Neuronal stem cell (in vitro differentiated cells): ENCODE results near the gene UFD1.

Experiments used
- DNase-seq: peaks from one replicate; pipeline ENCODE4 v3.0.0-alpha.2; 2013; ENCODE audit warnings: low spot score
- H2AFZ ChIP-seq: one replicate; pipeline ENCODE4 v1.6.1; 2013; ENCODE audit warnings: mild to moderate bottlenecking, low read length, inconsistent platforms
- H2AK5ac ChIP-seq: 2 replicates; pipeline ENCODE4 v1.6.1; 2013; ENCODE audit warnings: low read depth, mild to moderate bottlenecking, inconsistent platforms, low read length, moderate library complexity, mixed read lengths
- H2BK120ac ChIP-seq: 2 replicates; pipeline ENCODE4 v1.6.1; 2013; ENCODE audit warnings: low read depth, mild to moderate bottlenecking, inconsistent platforms, low read length, moderate library complexity, mixed read lengths
- H2BK12ac ChIP-seq: one replicate; pipeline ENCODE4 v1.6.1; 2013; ENCODE audit warnings: low read length, inconsistent platforms
- H2BK15ac ChIP-seq: 2 replicates; pipeline ENCODE4 v1.6.1; 2013; ENCODE audit warnings: mild to moderate bottlenecking, low read length, inconsistent platforms, mixed read lengths
- H2BK5ac ChIP-seq: one replicate; pipeline ENCODE4 v1.6.1; 2013; ENCODE audit warnings: inconsistent platforms, mild to moderate bottlenecking, low read length, moderate library complexity
- H3K14ac ChIP-seq: one replicate; pipeline ENCODE4 v1.6.1; 2013; ENCODE audit warnings: low read length, inconsistent platforms
- H3K18ac ChIP-seq: 2 replicates; pipeline ENCODE4 v1.6.1; 2013; ENCODE audit warnings: low read length, inconsistent platforms
- H3K23ac ChIP-seq: 2 replicates; pipeline ENCODE4 v1.6.1; 2013; ENCODE audit warnings: low read depth, mild to moderate bottlenecking, mixed read lengths, low read length, inconsistent platforms; ENCODE audit not compliant: poor library complexity
- H3K27ac ChIP-seq: replicated peaks from 3 replicates; pipeline ENCODE4 v1.5.1; 2013; ENCODE audit warnings: low read length, inconsistent platforms
- H3K27me3 ChIP-seq, 3 experiments: 2 replicates each; pipeline ENCODE4 v1.6.1; 2013; ENCODE audit warnings: low read length in 3 of 3, mild to moderate bottlenecking in 2 of 3, inconsistent platforms in 1 of 3, low read depth in 1 of 3, mixed read lengths in 1 of 3, moderate library complexity in 1 of 3; ENCODE audit not compliant: control insufficient read depth in 3 of 3, insufficient read depth in 3 of 3
- H3K36me3 ChIP-seq, 2 donors: replicated peaks in 1 of 2; 2 replicates each; pipeline ENCODE4 v1.6.1; 2013; ENCODE audit warnings: low read length in 2 of 2; ENCODE audit not compliant: control insufficient read depth in 2 of 2, insufficient read depth in 2 of 2
- H3K4ac ChIP-seq: 2 replicates; pipeline ENCODE4 v1.6.1; 2013; ENCODE audit warnings: inconsistent platforms, mild to moderate bottlenecking, low read length, moderate library complexity
- H3K4me1 ChIP-seq, 2 donors: 1 replicate in 1 of 2; 2 replicates in 1 of 2; pipeline ENCODE4 v1.6.1; 2013; ENCODE audit warnings: low read length in 2 of 2, low read depth in 1 of 2; ENCODE audit not compliant: control insufficient read depth in 2 of 2, insufficient read depth in 1 of 2
- H3K4me2 ChIP-seq: one replicate; pipeline ENCODE4 v1.6.1; 2013; ENCODE audit warnings: mild to moderate bottlenecking, low read length, inconsistent platforms; ENCODE audit not compliant: insufficient read depth, poor library complexity, severe bottlenecking
- H3K4me3 ChIP-seq, 2 donors: 2 replicates each; pipeline ENCODE4 v1.5.1; 2013; ENCODE audit warnings: low read length in 2 of 2, mild to moderate bottlenecking in 2 of 2, inconsistent platforms in 1 of 2, moderate library complexity in 1 of 2
- H3K79me1 ChIP-seq: one replicate; pipeline ENCODE4 v1.6.1; 2013; ENCODE audit warnings: low read depth, mild to moderate bottlenecking, inconsistent platforms, low read length, moderate library complexity
- H3K9ac ChIP-seq: one replicate; pipeline ENCODE4 v1.6.1; 2013; ENCODE audit warnings: mild to moderate bottlenecking, low read depth, low read length, inconsistent platforms; ENCODE audit not compliant: poor library complexity
- H3K9me3 ChIP-seq, 2 donors: replicated peaks in 1 of 2; 2 replicates each; pipeline versions ENCODE3 to v1.6.1; 2013; ENCODE audit warnings: low read length in 2 of 2, mild to moderate bottlenecking in 2 of 2, inconsistent platforms in 1 of 2, low read depth in 1 of 2, mixed read lengths in 1 of 2, moderate library complexity in 1 of 2; ENCODE audit not compliant: control insufficient read depth in 2 of 2, insufficient read depth in 1 of 2
- H4K8ac ChIP-seq: one replicate; pipeline ENCODE4 v1.6.1; 2013; ENCODE audit warnings: low read depth, mild to moderate bottlenecking, inconsistent platforms, low read length, moderate library complexity
- H4K91ac ChIP-seq: one replicate; pipeline ENCODE4 v1.6.1; 2013; ENCODE audit warnings: low read length, low read depth, mild to moderate bottlenecking, inconsistent platforms; ENCODE audit not compliant: poor library complexity
- WGBS, 2 donors: extraction: QIAGEN DNeasy Blood & Tissue Kit; methylation state at CpG; one replicate each; pipeline ENCODE4 v1.1.7; 2013; ENCODE audit warnings: missing lambda C conversion rate in 2 of 2, mixed read lengths in 1 of 2; ENCODE audit not compliant: insufficient read length in 2 of 2, insufficient replicate concordance in 1 of 2; ENCODE audit errors: extremely low coverage in 2 of 2; 5-methylcytosine and 5-hydroxymethylcytosine counted together

Gene UFD1

GRCh38 chr22:19467912-19468311 lies 11.1 kb downstream of the UFD1 start:
- H3K4me2 ChIP-seq: no peak overlapping the region

GRCh38 chr22:19466848-19467752 lies 11.9 kb downstream of the UFD1 start:
- H3K27ac ChIP-seq: no peak overlapping the region
- peaks cover 0 to 2% of the 10 kb centered on the region in 2 donors for H3K4me1 ChIP-seq
- no peak overlapping the region for H3K14ac ChIP-seq
- H2BK5ac ChIP-seq: no peak overlapping the region
- peaks cover 0 to 3% of the 10 kb centered on the region in 2 donors for H3K9me3 ChIP-seq
- H3K4me3 ChIP-seq: no peak overlapping the region
- H3K18ac ChIP-seq: no peak overlapping the region
- H2BK15ac ChIP-seq: no peak overlapping the region
- peaks cover 62 to 100% of the 10 kb centered on the region in 2 donors for H3K36me3 ChIP-seq
- WGBS, 2 donors: no CpG with 5 or more reads among the region's 9 CpGs
- H4K8ac ChIP-seq: no peak overlapping the region
- no peak overlapping the region for H3K23ac ChIP-seq
- no peak overlapping the region for H3K9ac ChIP-seq
- DNase-seq: no peak
- no peak overlapping the region for H2BK120ac ChIP-seq
- no peak overlapping the region for H2BK12ac ChIP-seq
- no peak overlapping the region for H3K4me2 ChIP-seq
- H4K91ac ChIP-seq: no peak overlapping the region
- no peak overlapping the region for H2AK5ac ChIP-seq
- no peak overlapping the region for H3K4ac ChIP-seq
- H2AFZ ChIP-seq: no peak overlapping the region
- H3K79me1 ChIP-seq: peaks cover 2% of the 10 kb centered on the region
- no peaks in the 10 kb centered on the region for H3K27me3 ChIP-seq

More at GRCh38 chr22:19467912-19468311, 11.1 kb downstream of the UFD1 start:
- H3K23ac ChIP-seq: no peak overlapping the region
- no peak overlapping the region for H3K27ac ChIP-seq
- H3K9me3 ChIP-seq: peaks cover 0 to 3% of the 10 kb centered on the region in 2 donors
- no peak overlapping the region for H4K91ac ChIP-seq
- H2AK5ac ChIP-seq: no peak overlapping the region
- H3K14ac ChIP-seq: no peak overlapping the region
- no peak for DNase-seq
- no peak overlapping the region for H3K9ac ChIP-seq
- no peak overlapping the region for H4K8ac ChIP-seq
- no peak overlapping the region for H2AFZ ChIP-seq
- no CpG with 5 or more reads among the region's 6 CpGs for WGBS, 2 donors
- H3K79me1 ChIP-seq: peaks cover 6% of the 10 kb centered on the region
- no peak overlapping the region for H3K18ac ChIP-seq
- H3K27me3 ChIP-seq: no peaks in the 10 kb centered on the region
- H2BK12ac ChIP-seq: no peak overlapping the region
- H3K4ac ChIP-seq: no peak overlapping the region
- no peak overlapping the region for H2BK120ac ChIP-seq
- no peak overlapping the region for H3K4me3 ChIP-seq
- peaks cover 0 to 2% of the 10 kb centered on the region in 2 donors for H3K4me1 ChIP-seq
- H2BK5ac ChIP-seq: no peak overlapping the region
- no peak overlapping the region for H2BK15ac ChIP-seq
- peaks cover 67 to 100% of the 10 kb centered on the region in 2 donors for H3K36me3 ChIP-seq

- no peaks in the 10 kb centered on the region for H3K27me3 ChIP-seq
- no peak overlapping the region for H3K27ac ChIP-seq
- H3K36me3 ChIP-seq: peaks cover 55 to 99% of the 10 kb centered on the region in 2 donors
Observed at GRCh38 chr22:19466126-19466716, 12.8 kb downstream of the UFD1 start.

GRCh38 chr22:19464975-19465374 lies 14.0 kb downstream of the UFD1 start:
- no peak overlapping the region for H2AK5ac ChIP-seq
- H3K18ac ChIP-seq: no peak overlapping the region
- no peak overlapping the region for H2BK120ac ChIP-seq
- no peak overlapping the region for H3K27ac ChIP-seq
- no peak overlapping the region for H4K91ac ChIP-seq
- no peak overlapping the region for H4K8ac ChIP-seq
- H3K4me3 ChIP-seq: no peak overlapping the region
- H3K36me3 ChIP-seq: peaks cover 48 to 99% of the 10 kb centered on the region in 2 donors
- WGBS, 2 donors: no CpG with 5 or more reads among the region's 4 CpGs
- H3K9ac ChIP-seq: no peak overlapping the region
- no peak overlapping the region for H3K23ac ChIP-seq
- no peak overlapping the region for H3K4ac ChIP-seq
- H3K14ac ChIP-seq: no peak overlapping the region
- no peak for DNase-seq
- H3K27me3 ChIP-seq: no peaks in the 10 kb centered on the region
- no peak overlapping the region for H2BK15ac ChIP-seq
- no peak overlapping the region for H3K4me2 ChIP-seq
- H3K9me3 ChIP-seq: peaks cover 0 to 3% of the 10 kb centered on the region in 2 donors
- H2AFZ ChIP-seq: no peak overlapping the region
- H2BK5ac ChIP-seq: no peak overlapping the region
- H3K79me1 ChIP-seq: peaks cover 2% of the 10 kb centered on the region
- H3K4me1 ChIP-seq: peaks cover 0 to 2% of the 10 kb centered on the region in 2 donors
- H2BK12ac ChIP-seq: no peak overlapping the region

More at GRCh38 chr22:19466126-19466716, 12.8 kb downstream of the UFD1 start:
- no peak overlapping the region for H3K4me2 ChIP-seq
- H2AK5ac ChIP-seq: no peak overlapping the region
- no peak overlapping the region for H2BK5ac ChIP-seq
- H2AFZ ChIP-seq: no peak overlapping the region
- no CpG with 5 or more reads among the region's 14 CpGs for WGBS, 2 donors
- no peak overlapping the region for H2BK120ac ChIP-seq
- H3K14ac ChIP-seq: no peak overlapping the region
- no peak overlapping the region for H3K23ac ChIP-seq
- H2BK15ac ChIP-seq: no peak overlapping the region
- no peak overlapping the region for H3K4ac ChIP-seq
- H3K4me1 ChIP-seq: peaks cover 0 to 2% of the 10 kb centered on the region in 2 donors
- no peak overlapping the region for H2BK12ac ChIP-seq
- H3K79me1 ChIP-seq: peaks cover 2% of the 10 kb centered on the region
- peaks cover 0 to 3% of the 10 kb centered on the region in 2 donors for H3K9me3 ChIP-seq
- no peak for DNase-seq
- H3K9ac ChIP-seq: no peak overlapping the region
- no peak overlapping the region for H3K18ac ChIP-seq
- no peak overlapping the region for H4K8ac ChIP-seq
- H3K4me3 ChIP-seq: no peak overlapping the region
- no peak overlapping the region for H4K91ac ChIP-seq
